Keratinocyte (primary cell): ENCODE results near the gene CETN1.

Experiments
- EZH2 ChIP-seq: IDR thresholded peaks from one replicate; pipeline ENCODE4 v1.6.1; 2012; ENCODE audit warnings: inconsistent platforms, mild to moderate bottlenecking, low read length, moderate library complexity
- TF ChIP-seq, protein P1 (sequence below), 3 experiments: IDR thresholded peaks in 1 of 3; conservative IDR thresholded peaks in 1 of 3; optimal IDR thresholded peaks in 1 of 3; 2 replicates in 2 of 3; 3 replicates in 1 of 3; pipeline versions ENCODE3 to v1.5.1; 2011; ENCODE audit warnings: low read length in 3 of 3, mild to moderate bottlenecking in 3 of 3, moderate library complexity in 2 of 3, control low read depth in 1 of 3, inconsistent platforms in 1 of 3; ENCODE audit not compliant: insufficient read depth in 2 of 3; ENCODE audit errors: extremely low read depth in 1 of 3

- TF ChIP-seq, protein P1, sequence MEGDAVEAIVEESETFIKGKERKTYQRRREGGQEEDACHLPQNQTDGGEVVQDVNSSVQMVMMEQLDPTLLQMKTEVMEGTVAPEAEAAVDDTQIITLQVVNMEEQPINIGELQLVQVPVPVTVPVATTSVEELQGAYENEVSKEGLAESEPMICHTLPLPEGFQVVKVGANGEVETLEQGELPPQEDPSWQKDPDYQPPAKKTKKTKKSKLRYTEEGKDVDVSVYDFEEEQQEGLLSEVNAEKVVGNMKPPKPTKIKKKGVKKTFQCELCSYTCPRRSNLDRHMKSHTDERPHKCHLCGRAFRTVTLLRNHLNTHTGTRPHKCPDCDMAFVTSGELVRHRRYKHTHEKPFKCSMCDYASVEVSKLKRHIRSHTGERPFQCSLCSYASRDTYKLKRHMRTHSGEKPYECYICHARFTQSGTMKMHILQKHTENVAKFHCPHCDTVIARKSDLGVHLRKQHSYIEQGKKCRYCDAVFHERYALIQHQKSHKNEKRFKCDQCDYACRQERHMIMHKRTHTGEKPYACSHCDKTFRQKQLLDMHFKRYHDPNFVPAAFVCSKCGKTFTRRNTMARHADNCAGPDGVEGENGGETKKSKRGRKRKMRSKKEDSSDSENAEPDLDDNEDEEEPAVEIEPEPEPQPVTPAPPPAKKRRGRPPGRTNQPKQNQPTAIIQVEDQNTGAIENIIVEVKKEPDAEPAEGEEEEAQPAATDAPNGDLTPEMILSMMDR (optimal IDR thresholded peaks at IDR 0.05 in 1 of 3, IDR thresholded peaks at IDR 0.05 in 1 of 3, conservative IDR thresholded peaks at IDR 0.05 in 1 of 3; ENCODE audit: extremely low read depth in 1 of 3, insufficient read depth in 2 of 3, low read length in 3 of 3) = no peak
- no peak for TF ChIP-seq EZH2
These were observed 35.6 kb downstream of the CETN1 start for GRCh38 chr18:615773-616172.
